ENCODE results near the gene MGMT. TPM values are rescaled to one million over a fixed set of nuclear protein-coding genes. Genes with fewer than 3 reads are reported as not detected.

Gene MGMT
- total RNA-seq, 3 donors from 2014 or later: 15.4 to 17.5 (median 16.3) TPM

DNA sequence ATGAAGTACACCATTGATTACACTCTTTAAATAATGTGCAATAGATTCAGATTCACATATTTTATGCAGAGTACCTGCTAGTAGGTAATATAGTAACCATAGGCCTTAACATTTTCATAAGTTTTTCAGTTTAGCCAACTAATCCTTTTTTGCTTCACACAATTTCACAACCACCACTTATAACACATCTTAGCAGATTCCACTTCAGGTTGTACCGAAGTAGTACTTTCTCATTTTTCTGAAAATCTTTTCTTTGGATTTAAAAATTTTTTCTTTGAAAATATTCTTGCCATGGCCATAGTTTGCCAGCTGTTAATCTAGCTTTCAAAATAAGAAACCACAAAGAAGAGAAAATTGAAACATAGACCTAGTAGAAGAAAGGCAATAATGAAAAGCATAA lies 203.1 kb downstream of the MGMT start:
- no peak for TF ChIP-seq CTCF (IDR thresholded peaks at IDR 0.05)
- ATAC-seq: no peak
- intact Hi-C loops (cut with DNase I, micrococcal nuclease): no loop called here

GRCh38 chr10:129673292-129673691 lies 206.3 kb downstream of the MGMT start:
- H3K9me3 ChIP-seq: peaks cover 4% of the 10 kb centered on the region
- ATAC-seq (no peak), DNase-seq (no peak)
- intact Hi-C loops (cut with DNase I, micrococcal nuclease): no loop called here
- no peak overlapping the region for H3K4me3 ChIP-seq
- no peak for TF ChIP-seq CTCF (IDR thresholded peaks at IDR 0.05)
- H3K4me1 ChIP-seq (ENCODE audit: low read depth): no peaks in the 10 kb centered on the region
- H3K36me3 ChIP-seq (ENCODE audit: low read depth): no peaks in the 10 kb centered on the region

More for the DNA sequence above, 203.1 kb downstream of the MGMT start:
- peaks cover 4% of the 10 kb centered on the region for H3K9me3 ChIP-seq
- no peak overlapping the region for H3K4me3 ChIP-seq
- H3K36me3 ChIP-seq (ENCODE audit: low read depth): no peaks in the 10 kb centered on the region
- no peaks in the 10 kb centered on the region for H3K4me1 ChIP-seq (ENCODE audit: low read depth)
- no peak for DNase-seq

GRCh38 chr10:129675027-129675769 lies 208.2 kb downstream of the MGMT start:
- Histone ChIP-seq H3K36me3 (ENCODE audit: low read depth) (no peaks in the 10 kb centered on the region), H3K9me3 (no peaks in the 10 kb centered on the region), H3K4me3 (no peak overlapping the region), H3K4me1 (ENCODE audit: low read depth) (no peaks in the 10 kb centered on the region)
- no peak for ATAC-seq
- no peak for DNase-seq
- TF ChIP-seq CTCF (IDR thresholded peaks at IDR 0.05): no peak
- intact Hi-C loops (cut with DNase I, micrococcal nuclease): no loop called here

DNA sequence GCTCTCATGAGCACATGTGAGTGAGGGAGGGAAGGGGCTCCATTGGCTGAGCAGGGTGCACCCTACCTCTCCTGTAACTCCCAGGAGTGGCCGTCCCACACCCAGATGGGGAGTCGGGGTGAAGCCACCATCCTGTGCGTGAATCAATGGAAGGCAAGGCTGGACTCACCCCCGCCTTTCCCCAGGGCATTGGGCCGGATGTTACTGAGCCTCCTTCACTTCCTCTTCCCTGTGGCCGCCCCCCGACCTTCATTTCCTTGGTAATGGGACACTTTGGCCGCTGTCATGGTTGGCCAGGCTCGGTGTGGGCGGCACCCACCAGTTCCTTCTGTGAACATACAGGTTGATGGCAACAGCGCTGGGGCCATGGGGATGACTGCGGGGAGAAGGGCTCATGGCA lies 209.0 kb downstream of the MGMT start:
- TF ChIP-seq CTCF (IDR thresholded peaks at IDR 0.05): no peak
- Histone ChIP-seq H3K4me3 (no peak overlapping the region), H3K36me3 (ENCODE audit: low read depth) (no peaks in the 10 kb centered on the region), H3K4me1 (ENCODE audit: low read depth) (no peaks in the 10 kb centered on the region), H3K9me3 (no peaks in the 10 kb centered on the region)
- DNase-seq (no peak), ATAC-seq (no peak)
- intact Hi-C loops (cut with DNase I, micrococcal nuclease): no loop called here

DNA sequence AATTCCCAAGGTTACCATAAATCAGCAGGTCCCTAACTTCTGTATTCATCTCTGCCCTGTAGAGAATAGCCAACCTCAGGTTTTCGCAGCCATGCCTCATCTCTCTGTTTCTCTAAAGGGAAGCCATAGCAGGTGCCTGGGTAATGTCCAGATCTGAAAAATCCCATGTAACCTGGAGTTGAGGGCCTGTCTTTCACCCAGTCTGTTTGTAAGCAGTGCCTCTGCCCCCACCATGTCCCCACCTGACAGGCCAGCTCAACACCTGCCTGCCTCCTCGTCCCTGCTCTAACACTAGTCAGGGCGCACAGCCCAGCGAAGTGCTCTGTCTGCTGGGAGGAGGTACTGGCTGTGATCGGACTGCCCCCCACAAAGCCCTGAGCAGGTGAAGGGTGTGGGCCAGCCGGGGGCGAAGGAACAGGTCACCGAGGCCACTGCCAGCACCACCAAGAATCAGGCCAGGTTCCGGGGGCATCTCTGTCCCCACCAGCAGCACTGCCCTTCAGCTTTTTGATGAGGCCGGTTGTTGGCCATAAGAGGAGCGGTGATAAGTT lies 210.4 kb downstream of the MGMT start:
- no peak for TF ChIP-seq CTCF (IDR thresholded peaks at IDR 0.05)
- H3K9me3 ChIP-seq: no peaks in the 10 kb centered on the region
- no peaks in the 10 kb centered on the region for H3K4me1 ChIP-seq (ENCODE audit: low read depth)
- H3K36me3 ChIP-seq (ENCODE audit: low read depth): no peaks in the 10 kb centered on the region
- no peak overlapping the region for H3K4me3 ChIP-seq
- DNase-seq: no peak
- ATAC-seq: no peak
- intact Hi-C loops (cut with DNase I, micrococcal nuclease): no loop called here

All from mucosa of descending colon (tissue), 3 donors.